HG03432 (cell line): ENCODE measurements around the gene KCNH8.

Experiments
- ATAC-seq: cut with Tn5 transposase; IDR thresholded peaks from one replicate; pipeline ENCODE4 v1.9.1; 2021; ENCODE audit warnings: mild to moderate bottlenecking, moderate library complexity; ENCODE audit not compliant: unreplicated experiment

Gene KCNH8

GRCh38 chr3:19574268-19574667 lies 426.0 kb downstream of the KCNH8 start:
- ATAC-seq, result no peak

- ATAC-seq, result no peak
These were observed 428.0 kb downstream of the KCNH8 start for GRCh38 chr3:19576343-19576742.
